H9 (cell line): ENCODE measurements around the gene STPG1. TPM values are rescaled to one million over a fixed set of nuclear protein-coding genes. Genes with fewer than 3 reads are reported as not detected.

ENCODE experiments used
- DNase-seq: peaks from one replicate; pipeline ENCODE4 v3.0.0-alpha.2; 2017
- H2AFZ ChIP-seq: one replicate; pipeline ENCODE4 v1.6.1; 2013; ENCODE audit warnings: mild to moderate bottlenecking, low read length, control low read depth, moderate library complexity
- H2AK5ac ChIP-seq: 2 replicates; pipeline ENCODE4 v1.6.1; 2013; ENCODE audit warnings: low read length, control low read depth, mixed read lengths; ENCODE audit not compliant: insufficient read length
- H2BK120ac ChIP-seq: one replicate; pipeline ENCODE4 v1.6.1; 2013; ENCODE audit warnings: low read depth, mild to moderate bottlenecking, low read length, control low read depth, inconsistent platforms; ENCODE audit not compliant: poor library complexity, severe bottlenecking
- H2BK12ac ChIP-seq: 2 replicates; pipeline ENCODE4 v1.6.1; 2013; ENCODE audit warnings: low read length, control low read depth, mixed read lengths, low read depth; ENCODE audit not compliant: insufficient read length
- H2BK15ac ChIP-seq: 2 replicates; pipeline ENCODE4 v1.6.1; 2013; ENCODE audit warnings: low read depth, low read length, control low read depth
- H2BK20ac ChIP-seq: one replicate; pipeline ENCODE4 v1.6.1; 2013; ENCODE audit warnings: low read depth, mild to moderate bottlenecking, low read length, control low read depth, inconsistent platforms; ENCODE audit not compliant: poor library complexity, severe bottlenecking
- H2BK5ac ChIP-seq: 2 replicates; pipeline ENCODE4 v1.6.1; 2013; ENCODE audit warnings: low read length, control low read depth, mixed read lengths; ENCODE audit not compliant: insufficient read length
- H3K14ac ChIP-seq: 2 replicates; pipeline ENCODE4 v1.6.1; 2013; ENCODE audit warnings: low read length, control low read depth; ENCODE audit not compliant: insufficient read depth
- H3K18ac ChIP-seq: 2 replicates; pipeline ENCODE4 v1.6.1; 2013; ENCODE audit warnings: low read depth, mild to moderate bottlenecking, mixed read lengths, low read length, control low read depth; ENCODE audit not compliant: insufficient read length
- H3K23ac ChIP-seq: 2 replicates; pipeline ENCODE4 v1.6.1; 2013; ENCODE audit warnings: low read length, control low read depth, mixed read lengths, low read depth; ENCODE audit not compliant: insufficient read length
- H3K23me2 ChIP-seq: 2 replicates; pipeline ENCODE4 v1.6.1; 2013; ENCODE audit warnings: low read depth, mild to moderate bottlenecking, mixed read lengths, low read length, control low read depth; ENCODE audit not compliant: insufficient read length, poor library complexity, severe bottlenecking
- H3K27ac ChIP-seq: 2 replicates; pipeline ENCODE4 v1.5.1; 2013; ENCODE audit warnings: low read length, control low read depth, mixed read lengths, low read depth; ENCODE audit not compliant: insufficient read length
- H3K27me3 ChIP-seq: 2 replicates; pipeline ENCODE4 v1.6.1; 2013; ENCODE audit warnings: low read length, control low read depth, inconsistent platforms; ENCODE audit not compliant: insufficient read depth
- H3K4ac ChIP-seq: 2 replicates; pipeline ENCODE4 v1.6.1; 2013; ENCODE audit warnings: low read depth, mild to moderate bottlenecking, control low read depth, inconsistent platforms, low read length, moderate library complexity
- H3K4me1 ChIP-seq: 2 replicates; pipeline ENCODE4 v1.6.1; 2013; ENCODE audit warnings: low read length, control low read depth, inconsistent platforms; ENCODE audit not compliant: insufficient read depth
- H3K4me2 ChIP-seq: 2 replicates; pipeline ENCODE4 v1.6.1; 2013; ENCODE audit warnings: low read length, control low read depth, mixed read lengths; ENCODE audit not compliant: insufficient read length, insufficient read depth
- H3K56ac ChIP-seq: 2 replicates; pipeline ENCODE4 v1.6.1; 2013; ENCODE audit warnings: low read depth, mild to moderate bottlenecking, mixed read lengths, low read length, control low read depth; ENCODE audit not compliant: insufficient read length
- H3K79me1 ChIP-seq: 2 replicates; pipeline ENCODE4 v1.6.1; 2013; ENCODE audit warnings: low read depth, mild to moderate bottlenecking, moderate library complexity, low read length, control low read depth, inconsistent platforms; ENCODE audit not compliant: insufficient read depth, poor library complexity, severe bottlenecking
- H3K79me2 ChIP-seq: 2 replicates; pipeline ENCODE4 v1.6.1; 2013; ENCODE audit warnings: low read length, control low read depth, inconsistent platforms; ENCODE audit not compliant: insufficient read depth
- H3K9ac ChIP-seq: 2 replicates; pipeline ENCODE4 v1.6.1; 2013; ENCODE audit warnings: low read length, control low read depth, mixed read lengths; ENCODE audit not compliant: insufficient read length; ENCODE audit errors: extremely low read depth
- H3K9me3 ChIP-seq: one replicate; pipeline ENCODE4 v1.6.1; 2013; ENCODE audit warnings: low read depth, low read length, inconsistent platforms; ENCODE audit not compliant: control insufficient read depth
- H3T11ph ChIP-seq: one replicate; pipeline ENCODE4 v1.6.1; 2013; ENCODE audit warnings: mild to moderate bottlenecking, low read length, control low read depth, inconsistent platforms
- H4K20me1 ChIP-seq: one replicate; pipeline ENCODE4 v1.6.1; 2013; ENCODE audit not compliant: control insufficient read depth, insufficient read length, insufficient read depth
- H4K5ac ChIP-seq: 2 replicates; pipeline ENCODE4 v1.6.1; 2013; ENCODE audit warnings: low read depth, mild to moderate bottlenecking, mixed read lengths, low read length, control low read depth; ENCODE audit not compliant: insufficient read length
- H4K8ac ChIP-seq: replicated peaks from 2 replicates; pipeline ENCODE4 v1.6.1; 2013; ENCODE audit warnings: low read length, control low read depth, mixed read lengths, low read depth; ENCODE audit not compliant: insufficient read length
- H4K91ac ChIP-seq: 2 replicates; pipeline ENCODE4 v1.6.1; 2013; ENCODE audit warnings: low read depth, mild to moderate bottlenecking, moderate library complexity, mixed read lengths, low read length, control low read depth; ENCODE audit not compliant: insufficient read length
- H3K27ac Mint-ChIP-seq, 3 experiments: 2 replicates in 2 of 3; 3 replicates in 1 of 3; pipeline ENCODE4 v1.8.0; 2020 to 2021; ENCODE audit warnings: mixed read lengths in 3 of 3, mild to moderate bottlenecking in 1 of 3, moderate library complexity in 1 of 3
- H3K27me3 Mint-ChIP-seq: 2 replicates; pipeline ENCODE4 v1.8.0; 2021; ENCODE audit warnings: low read depth, mild to moderate bottlenecking, moderate library complexity, mixed read lengths
- H3K36me3 Mint-ChIP-seq, 3 experiments: 2 replicates in 2 of 3; 3 replicates in 1 of 3; pipeline ENCODE4 v1.8.0; 2020 to 2021; ENCODE audit warnings: low read depth in 3 of 3, mixed read lengths in 3 of 3; ENCODE audit not compliant: insufficient read depth in 1 of 3
- H3K4me1 Mint-ChIP-seq, 2 experiments: 2 replicates each; pipeline ENCODE4 v1.8.0; 2020; ENCODE audit warnings: mixed read lengths in 2 of 2
- H3K4me3 Mint-ChIP-seq, 2 experiments: 2 replicates in 1 of 2; 3 replicates in 1 of 2; pipeline ENCODE4 v1.8.0; 2020 to 2021; ENCODE audit warnings: mild to moderate bottlenecking in 2 of 2, mixed read lengths in 2 of 2, moderate library complexity in 1 of 2
- H3K9me3 Mint-ChIP-seq, 2 experiments: 2 replicates in 1 of 2; 3 replicates in 1 of 2; pipeline ENCODE4 v1.8.0; 2020; ENCODE audit warnings: mild to moderate bottlenecking in 2 of 2, mixed read lengths in 2 of 2, moderate library complexity in 1 of 2
- CTCF ChIP-seq: fragments of 200-600 bp; sonication (generic); conservative IDR thresholded peaks from 3 replicates; pipeline ENCODE4 v1.8.0; 2021; ENCODE audit warnings: antibody characterized with exemption, mild to moderate bottlenecking
- WGBS: extraction: QIAGEN DNeasy Blood & Tissue Kit; methylation state at CpG from one replicate; pipeline ENCODE4 v1.1.7; 2013; ENCODE audit warnings: missing lambda C conversion rate, low lambda C conversion rate, mixed read lengths; ENCODE audit not compliant: insufficient read length; ENCODE audit errors: extremely low coverage; 5-methylcytosine and 5-hydroxymethylcytosine counted together
- total RNA-seq: library from RNA; stranded (reverse); gene quantifications from 2 replicates; pipeline ENCODE4 v1.2.1, GENCODE V29; 2021

The STPG1 gene
- total RNA-seq, 1 experiment from 2014 or later: 8.3 TPM

DNA sequence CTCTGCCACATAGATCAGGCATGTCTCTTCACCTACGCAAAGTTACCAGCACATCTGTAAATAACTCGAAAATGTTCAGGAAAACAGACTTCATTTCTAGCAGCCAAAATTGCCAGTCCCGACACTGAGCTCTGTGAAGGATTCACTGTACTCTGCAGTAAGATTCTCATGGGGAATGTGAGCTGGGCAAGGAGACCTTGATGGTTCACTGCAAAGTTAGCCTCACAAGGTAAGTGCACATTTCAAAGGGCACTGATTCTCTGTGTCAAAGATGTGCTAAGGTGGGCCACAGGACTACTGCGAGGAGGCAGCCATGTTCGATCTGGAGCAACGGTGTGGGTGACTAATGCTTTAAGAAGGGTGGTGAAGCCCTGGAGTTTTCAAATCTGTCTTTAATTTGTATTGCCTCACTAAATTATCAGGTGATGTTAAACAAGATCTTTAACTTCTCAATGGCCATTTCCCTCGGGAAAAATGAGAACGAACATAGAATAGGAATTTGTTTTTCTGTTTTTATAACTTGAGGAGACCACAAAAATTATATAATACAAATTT, 25.2 kb downstream of the STPG1 start:
- no peak overlapping the region for H3K23ac ChIP-seq
- H3K4me2 ChIP-seq: no peak overlapping the region
- H3K79me2 ChIP-seq: no peaks in the 10 kb centered on the region
- H3K4me3 Mint-ChIP-seq: no peak overlapping the region
- TF ChIP-seq CTCF: no peak
- no peak overlapping the region for H3T11ph ChIP-seq
- no peak overlapping the region for H4K91ac ChIP-seq
- no peak overlapping the region for H4K8ac ChIP-seq
- H3K4me1 Mint-ChIP-seq: peaks cover 19 to 27% of the 10 kb centered on the region in 2 experiments
- H3K27ac Mint-ChIP-seq: peak overlapping the region in 1 of 3 experiments; percentile 29; a peak in 2 of 7 replicates
- no peaks in the 10 kb centered on the region for H3K27me3 Mint-ChIP-seq
- no peaks in the 10 kb centered on the region for H4K20me1 ChIP-seq
- no peak overlapping the region for H3K18ac ChIP-seq
- no peak overlapping the region for H2BK120ac ChIP-seq
- H3K14ac ChIP-seq: no peak overlapping the region
- H3K27ac ChIP-seq: no peak overlapping the region
- H2AFZ ChIP-seq: no peak overlapping the region
- no peak overlapping the region for H3K56ac ChIP-seq
- no peaks in the 10 kb centered on the region for H3K23me2 ChIP-seq
- no peak overlapping the region for H2BK20ac ChIP-seq
- no peaks in the 10 kb centered on the region for H3K79me1 ChIP-seq
- H3K9ac ChIP-seq: no peak overlapping the region
- no peak overlapping the region for H2BK12ac ChIP-seq
- H3K27me3 ChIP-seq: no peaks in the 10 kb centered on the region
- H4K5ac ChIP-seq: no peak overlapping the region
- no peak overlapping the region for H3K4ac ChIP-seq
- H3K9me3 Mint-ChIP-seq: no peaks in the 10 kb centered on the region
- H2BK5ac ChIP-seq: no peak overlapping the region
- 0 out of 2 replicates have a peak, but pooled peaks cover 5% of the 10 kb centered on the region for H3K4me1 ChIP-seq
- no peaks in the 10 kb centered on the region for H3K9me3 ChIP-seq
- peaks cover 0 to 22% (median 7%) of the 10 kb centered on the region in 3 experiments; a peak in 4 of 7 replicates for H3K36me3 Mint-ChIP-seq
- DNase-seq: no peak
- no peak overlapping the region for H2BK15ac ChIP-seq
- H2AK5ac ChIP-seq: no peak overlapping the region
- no CpG with 5 or more reads among the region's 8 CpGs for WGBS
